ENCODE data around the gene EIF3I. TPM values are rescaled to one million over a fixed set of nuclear protein-coding genes. Genes with fewer than 3 reads are reported as not detected.

Gene EIF3I
- total and polyA plus RNA-seq, 2 of the 13 experiments (the other 11 are each of a cell fraction or from before 2014, with no cell fraction given) = 210 to 223 TPM

DNA sequence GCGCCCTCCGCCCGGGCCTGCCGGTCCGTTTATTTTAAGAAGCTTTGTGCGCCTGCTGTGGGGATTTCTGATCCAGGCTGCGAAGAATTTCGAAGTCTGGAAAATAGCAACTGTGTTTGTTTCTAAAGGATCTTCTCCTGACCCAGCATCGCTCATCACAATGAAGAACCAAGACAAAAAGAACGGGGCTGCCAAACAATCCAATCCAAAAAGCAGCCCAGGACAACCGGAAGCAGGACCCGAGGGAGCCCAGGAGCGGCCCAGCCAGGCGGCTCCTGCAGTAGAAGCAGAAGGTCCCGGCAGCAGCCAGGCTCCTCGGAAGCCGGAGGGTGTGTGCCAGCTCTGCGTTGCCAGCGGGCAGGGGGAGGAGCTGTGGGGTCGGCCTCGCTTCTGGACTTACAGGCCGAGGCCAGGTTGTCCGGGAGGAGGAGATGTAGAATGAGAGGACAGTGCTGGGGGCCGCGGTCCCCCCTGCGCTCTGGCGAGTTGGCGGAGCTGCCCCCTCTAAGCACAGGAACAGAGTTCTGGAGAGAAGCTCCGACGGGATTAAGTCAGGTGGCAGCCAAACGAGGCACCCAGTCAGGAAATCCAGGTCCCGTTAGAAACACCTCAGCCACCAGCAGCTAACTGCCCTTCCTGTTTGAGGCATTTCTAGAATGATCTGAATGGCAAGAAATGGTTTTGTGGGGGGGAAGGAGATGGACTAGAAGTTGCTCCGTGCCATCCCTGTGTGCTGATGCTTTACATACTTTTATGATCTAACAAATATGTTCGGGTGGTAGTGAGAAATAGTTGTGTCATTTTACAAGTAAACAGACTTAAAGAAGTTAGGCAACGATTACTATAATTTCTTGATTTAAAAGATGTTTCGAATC is 41.8 kb upstream of the EIF3I start (continued):
- TF ChIP-seq, protein P1, sequence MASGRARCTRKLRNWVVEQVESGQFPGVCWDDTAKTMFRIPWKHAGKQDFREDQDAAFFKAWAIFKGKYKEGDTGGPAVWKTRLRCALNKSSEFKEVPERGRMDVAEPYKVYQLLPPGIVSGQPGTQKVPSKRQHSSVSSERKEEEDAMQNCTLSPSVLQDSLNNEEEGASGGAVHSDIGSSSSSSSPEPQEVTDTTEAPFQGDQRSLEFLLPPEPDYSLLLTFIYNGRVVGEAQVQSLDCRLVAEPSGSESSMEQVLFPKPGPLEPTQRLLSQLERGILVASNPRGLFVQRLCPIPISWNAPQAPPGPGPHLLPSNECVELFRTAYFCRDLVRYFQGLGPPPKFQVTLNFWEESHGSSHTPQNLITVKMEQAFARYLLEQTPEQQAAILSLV (CRISPR knock-in tag; IDR thresholded peaks at IDR 0.05; ENCODE audit: borderline replicate concordance) = no peak
- TF ChIP-seq HNF4G (IDR thresholded peaks at IDR 0.05; ENCODE audit: borderline replicate concordance, low read depth, low read length) (no peak), HNF4G (CRISPR knock-in tag; IDR thresholded peaks at IDR 0.05; ENCODE audit: borderline replicate concordance, low read depth) (0 out of 2 replicates have a peak, but pooled peaks have one; percentile 29), HNRNPL (IDR thresholded peaks at IDR 0.05; ENCODE audit: low read depth, low read length) (peak; percentile 74; the same call in 1 of the 2 replicates), ZNF569 (CRISPR knock-in tag; IDR thresholded peaks at IDR 0.05; ENCODE audit: borderline replicate concordance) (0 out of 2 replicates have a peak, but pooled peaks have one; percentile 4), ZFP82 (CRISPR knock-in tag; IDR thresholded peaks at IDR 0.05; ENCODE audit: borderline replicate concordance) (no peak), JDP2 (CRISPR knock-in tag; IDR thresholded peaks at IDR 0.05; ENCODE audit: borderline replicate concordance) (no peak), ZNF224 (CRISPR knock-in tag; IDR thresholded peaks at IDR 0.05) (no peak), KDM4B (CRISPR knock-in tag; IDR thresholded peaks at IDR 0.05) (0 out of 2 replicates have a peak, but pooled peaks have one; percentile 11), ZSCAN12 (CRISPR knock-in tag; IDR thresholded peaks at IDR 0.05) (no peak), GFI1 (CRISPR knock-in tag; IDR thresholded peaks at IDR 0.05; ENCODE audit: borderline replicate concordance) (peak; percentile 44; the same call in 1 of the 2 replicates), ZNF225 (CRISPR knock-in tag; IDR thresholded peaks at IDR 0.05) (peak; percentile 30; the same call in 1 of the 2 replicates), ZNF773 (CRISPR knock-in tag; IDR thresholded peaks at IDR 0.05; ENCODE audit: borderline replicate concordance) (0 out of 2 replicates have a peak, but pooled peaks have one; percentile 9), SNAI1 (CRISPR knock-in tag; IDR thresholded peaks at IDR 0.05; ENCODE audit: borderline replicate concordance) (0 out of 2 replicates have a peak, but pooled peaks have one; percentile 42)
- TF ChIP-seq, protein P2, sequence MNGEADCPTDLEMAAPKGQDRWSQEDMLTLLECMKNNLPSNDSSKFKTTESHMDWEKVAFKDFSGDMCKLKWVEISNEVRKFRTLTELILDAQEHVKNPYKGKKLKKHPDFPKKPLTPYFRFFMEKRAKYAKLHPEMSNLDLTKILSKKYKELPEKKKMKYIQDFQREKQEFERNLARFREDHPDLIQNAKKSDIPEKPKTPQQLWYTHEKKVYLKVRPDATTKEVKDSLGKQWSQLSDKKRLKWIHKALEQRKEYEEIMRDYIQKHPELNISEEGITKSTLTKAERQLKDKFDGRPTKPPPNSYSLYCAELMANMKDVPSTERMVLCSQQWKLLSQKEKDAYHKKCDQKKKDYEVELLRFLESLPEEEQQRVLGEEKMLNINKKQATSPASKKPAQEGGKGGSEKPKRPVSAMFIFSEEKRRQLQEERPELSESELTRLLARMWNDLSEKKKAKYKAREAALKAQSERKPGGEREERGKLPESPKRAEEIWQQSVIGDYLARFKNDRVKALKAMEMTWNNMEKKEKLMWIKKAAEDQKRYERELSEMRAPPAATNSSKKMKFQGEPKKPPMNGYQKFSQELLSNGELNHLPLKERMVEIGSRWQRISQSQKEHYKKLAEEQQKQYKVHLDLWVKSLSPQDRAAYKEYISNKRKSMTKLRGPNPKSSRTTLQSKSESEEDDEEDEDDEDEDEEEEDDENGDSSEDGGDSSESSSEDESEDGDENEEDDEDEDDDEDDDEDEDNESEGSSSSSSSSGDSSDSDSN (CRISPR knock-in tag; IDR thresholded peaks at IDR 0.05) = no peak
- TF ChIP-seq, protein P3, sequence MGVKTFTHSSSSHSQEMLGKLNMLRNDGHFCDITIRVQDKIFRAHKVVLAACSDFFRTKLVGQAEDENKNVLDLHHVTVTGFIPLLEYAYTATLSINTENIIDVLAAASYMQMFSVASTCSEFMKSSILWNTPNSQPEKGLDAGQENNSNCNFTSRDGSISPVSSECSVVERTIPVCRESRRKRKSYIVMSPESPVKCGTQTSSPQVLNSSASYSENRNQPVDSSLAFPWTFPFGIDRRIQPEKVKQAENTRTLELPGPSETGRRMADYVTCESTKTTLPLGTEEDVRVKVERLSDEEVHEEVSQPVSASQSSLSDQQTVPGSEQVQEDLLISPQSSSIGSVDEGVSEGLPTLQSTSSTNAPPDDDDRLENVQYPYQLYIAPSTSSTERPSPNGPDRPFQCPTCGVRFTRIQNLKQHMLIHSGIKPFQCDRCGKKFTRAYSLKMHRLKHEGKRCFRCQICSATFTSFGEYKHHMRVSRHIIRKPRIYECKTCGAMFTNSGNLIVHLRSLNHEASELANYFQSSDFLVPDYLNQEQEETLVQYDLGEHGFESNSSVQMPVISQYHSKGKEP (CRISPR knock-in tag; IDR thresholded peaks at IDR 0.05) = 0 out of 2 replicates have a peak, but pooled peaks have one; percentile 20
- TF ChIP-seq, protein P4, sequence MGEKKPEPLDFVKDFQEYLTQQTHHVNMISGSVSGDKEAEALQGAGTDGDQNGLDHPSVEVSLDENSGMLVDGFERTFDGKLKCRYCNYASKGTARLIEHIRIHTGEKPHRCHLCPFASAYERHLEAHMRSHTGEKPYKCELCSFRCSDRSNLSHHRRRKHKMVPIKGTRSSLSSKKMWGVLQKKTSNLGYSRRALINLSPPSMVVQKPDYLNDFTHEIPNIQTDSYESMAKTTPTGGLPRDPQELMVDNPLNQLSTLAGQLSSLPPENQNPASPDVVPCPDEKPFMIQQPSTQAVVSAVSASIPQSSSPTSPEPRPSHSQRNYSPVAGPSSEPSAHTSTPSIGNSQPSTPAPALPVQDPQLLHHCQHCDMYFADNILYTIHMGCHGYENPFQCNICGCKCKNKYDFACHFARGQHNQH (CRISPR knock-in tag; IDR thresholded peaks at IDR 0.05) = no peak
- TF ChIP-seq, protein P5, sequence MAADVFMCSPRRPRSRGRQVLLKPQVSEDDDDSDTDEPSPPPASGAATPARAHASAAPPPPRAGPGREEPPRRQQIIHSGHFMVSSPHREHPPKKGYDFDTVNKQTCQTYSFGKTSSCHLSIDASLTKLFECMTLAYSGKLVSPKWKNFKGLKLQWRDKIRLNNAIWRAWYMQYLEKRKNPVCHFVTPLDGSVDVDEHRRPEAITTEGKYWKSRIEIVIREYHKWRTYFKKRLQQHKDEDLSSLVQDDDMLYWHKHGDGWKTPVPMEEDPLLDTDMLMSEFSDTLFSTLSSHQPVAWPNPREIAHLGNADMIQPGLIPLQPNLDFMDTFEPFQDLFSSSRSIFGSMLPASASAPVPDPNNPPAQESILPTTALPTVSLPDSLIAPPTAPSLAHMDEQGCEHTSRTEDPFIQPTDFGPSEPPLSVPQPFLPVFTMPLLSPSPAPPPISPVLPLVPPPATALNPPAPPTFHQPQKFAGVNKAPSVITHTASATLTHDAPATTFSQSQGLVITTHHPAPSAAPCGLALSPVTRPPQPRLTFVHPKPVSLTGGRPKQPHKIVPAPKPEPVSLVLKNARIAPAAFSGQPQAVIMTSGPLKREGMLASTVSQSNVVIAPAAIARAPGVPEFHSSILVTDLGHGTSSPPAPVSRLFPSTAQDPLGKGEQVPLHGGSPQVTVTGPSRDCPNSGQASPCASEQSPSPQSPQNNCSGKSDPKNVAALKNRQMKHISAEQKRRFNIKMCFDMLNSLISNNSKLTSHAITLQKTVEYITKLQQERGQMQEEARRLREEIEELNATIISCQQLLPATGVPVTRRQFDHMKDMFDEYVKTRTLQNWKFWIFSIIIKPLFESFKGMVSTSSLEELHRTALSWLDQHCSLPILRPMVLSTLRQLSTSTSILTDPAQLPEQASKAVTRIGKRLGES (CRISPR knock-in tag; IDR thresholded peaks at IDR 0.05; ENCODE audit: borderline replicate concordance) = 0 out of 2 replicates have a peak, but pooled peaks have one; percentile 14

Data from HepG2 (cell line).